GM23338 (cell line): Measurements from ENCODE around the gene PLEKHN1. TPM values are rescaled to one million over a fixed set of nuclear protein-coding genes. Genes with fewer than 3 reads are reported as not detected.

Experiments
- ATAC-seq: fragments of 200-7000 bp; cut with Tn5 transposase; 3 replicates; pipeline ENCODE4 v1.9.1; 2020
- DNase-seq: peaks from one replicate; pipeline ENCODE4 v3.0.0-alpha.2; 2015; ENCODE audit warnings: low spot score
- H2AFZ ChIP-seq: fragments of 200-600 bp; sonication (generic); 2 replicates; pipeline ENCODE4 v1.8.0; 2016; ENCODE audit warnings: antibody characterized with exemption, mild to moderate bottlenecking, moderate library complexity
- H3F3A ChIP-seq: fragments of 200-600 bp; sonication (generic); replicated peaks from 2 replicates; pipeline ENCODE4 v1.8.0; 2017; ENCODE audit warnings: antibody characterized with exemption, mixed run types, low read depth
- H3K27ac ChIP-seq: fragments of 200-600 bp; sonication (generic); 2 replicates; pipeline ENCODE4 v1.6.1; 2016; ENCODE audit warnings: low read depth
- H3K27me3 ChIP-seq: fragments of 200-600 bp; sonication (generic); 2 replicates; pipeline ENCODE4 v1.8.0; 2016; ENCODE audit warnings: mild to moderate bottlenecking, mixed run types, moderate library complexity; ENCODE audit not compliant: insufficient read depth
- H3K36me3 ChIP-seq: fragments of 200-600 bp; sonication (generic); 2 replicates; pipeline ENCODE4 v1.8.0; 2016; ENCODE audit warnings: mild to moderate bottlenecking; ENCODE audit not compliant: insufficient read depth
- H3K4me1 ChIP-seq: fragments of 200-600 bp; sonication (generic); 2 replicates; pipeline ENCODE4 v1.8.0; 2016; ENCODE audit warnings: mild to moderate bottlenecking, moderate library complexity; ENCODE audit not compliant: insufficient read depth
- H3K4me2 ChIP-seq: fragments of 200-600 bp; sonication (generic); 2 replicates; pipeline ENCODE4 v1.7.1; 2017; ENCODE audit warnings: mixed run types
- H3K4me3 ChIP-seq: fragments of 200-600 bp; sonication (generic); 2 replicates; pipeline ENCODE4 v1.6.1; 2016; ENCODE audit warnings: mixed run types
- H3K79me2 ChIP-seq: fragments of 200-600 bp; sonication (generic); replicated peaks from 2 replicates; pipeline ENCODE4 v1.8.0; 2017; ENCODE audit warnings: mild to moderate bottlenecking; ENCODE audit not compliant: insufficient read depth
- H3K9me2 ChIP-seq: fragments of 200-600 bp; sonication (generic); 2 replicates; pipeline ENCODE4 v1.8.0; 2017; ENCODE audit not compliant: insufficient read depth
- H4K20me1 ChIP-seq: fragments of 200-600 bp; sonication (generic); replicated peaks from 2 replicates; pipeline ENCODE4 v1.8.0; 2017; ENCODE audit warnings: mild to moderate bottlenecking; ENCODE audit not compliant: insufficient read depth
- H3K27ac Mint-ChIP-seq: 2 replicates; pipeline ENCODE4 v1.8.0; 2020; ENCODE audit warnings: inconsistent platforms, mild to moderate bottlenecking, moderate library complexity, mixed read lengths
- H3K27me3 Mint-ChIP-seq: 3 replicates; pipeline ENCODE4 v1.8.0; 2022; ENCODE audit warnings: low read depth, mild to moderate bottlenecking, moderate library complexity, mixed read lengths, inconsistent platforms; ENCODE audit not compliant: insufficient read depth, poor library complexity
- H3K36me3 Mint-ChIP-seq: 3 replicates; pipeline ENCODE4 v1.8.0; 2021; ENCODE audit warnings: low read depth, mild to moderate bottlenecking, inconsistent platforms, moderate library complexity, mixed read lengths
- H3K4me1 Mint-ChIP-seq: 3 replicates; pipeline ENCODE4 v1.8.0; 2020; ENCODE audit warnings: mild to moderate bottlenecking, inconsistent platforms, mixed read lengths
- H3K4me3 Mint-ChIP-seq: 3 replicates; pipeline ENCODE4 v1.8.0; 2021; ENCODE audit warnings: moderate library complexity, mild to moderate bottlenecking, inconsistent platforms, mixed read lengths
- H3K9me3 Mint-ChIP-seq: 3 replicates; pipeline ENCODE4 v1.8.0; 2020; ENCODE audit warnings: moderate library complexity, mild to moderate bottlenecking, inconsistent platforms, mixed read lengths
- CREB1 ChIP-seq: fragments of 250-450 bp; sonication (Bioruptor Pico); IDR thresholded peaks from 2 replicates; pipeline ENCODE4 v1.5.0; 2020; ENCODE audit warnings: low read depth, mild to moderate bottlenecking, moderate library complexity
- CTCF ChIP-seq, 2 experiments: fragments of 200-600 bp in 1 of 2; sonication (generic) in 1 of 2; conservative IDR thresholded peaks; 2 replicates each; pipeline versions ENCODE4 v1.5.1 to v1.6.1; 2016 to 2017; ENCODE audit warnings: antibody characterized with exemption in 2 of 2, low read depth in 2 of 2, mild to moderate bottlenecking in 2 of 2, moderate library complexity in 1 of 2
- ETS1 ChIP-seq: IDR thresholded peaks from 2 replicates; pipeline ENCODE4 v1.6.1; 2016; ENCODE audit warnings: antibody characterized with exemption
- EZH2 ChIP-seq: fragments of 200-600 bp; sonication (generic); IDR thresholded peaks from one replicate; pipeline ENCODE4 v1.8.0; 2017; ENCODE audit warnings: antibody characterized with exemption, mild to moderate bottlenecking, low read depth; ENCODE audit not compliant: unreplicated experiment
- EZH2phosphoT487 ChIP-seq: fragments of 200-600 bp; sonication (generic); IDR thresholded peaks from one replicate; pipeline ENCODE4 v1.8.1; 2018; ENCODE audit warnings: antibody characterized with exemption; ENCODE audit not compliant: unreplicated experiment
- JUNB ChIP-seq: IDR thresholded peaks from one replicate; pipeline ENCODE4 v1.6.1; 2016; ENCODE audit warnings: antibody characterized with exemption; ENCODE audit not compliant: unreplicated experiment
- NANOG ChIP-seq: IDR thresholded peaks from 2 replicates; pipeline ENCODE4 v1.6.1; 2016; ENCODE audit warnings: antibody characterized with exemption, borderline replicate concordance
- POLR2AphosphoS5 ChIP-seq: IDR thresholded peaks from 2 replicates; pipeline ENCODE4 v1.6.1; 2016; ENCODE audit warnings: antibody characterized with exemption, low read depth
- STAT1 ChIP-seq: IDR thresholded peaks from one replicate; pipeline ENCODE4 v1.6.1; 2016; ENCODE audit warnings: antibody characterized with exemption; ENCODE audit not compliant: unreplicated experiment
- ZNF114 ChIP-seq: fragments of 250-450 bp; sonication (Bioruptor Pico); IDR thresholded peaks from 2 replicates; pipeline ENCODE4 v1.5.0; 2020; ENCODE audit warnings: mild to moderate bottlenecking, moderate library complexity
- ZNF331 ChIP-seq: fragments of 250-450 bp; sonication (Bioruptor Pico); IDR thresholded peaks from 2 replicates; pipeline ENCODE4 v1.5.0; 2020; ENCODE audit warnings: low read depth, mild to moderate bottlenecking, moderate library complexity
- ZNF462 ChIP-seq: fragments of 250-450 bp; sonication (Bioruptor Pico); IDR thresholded peaks from 2 replicates; pipeline ENCODE4 v1.5.0; 2020; ENCODE audit warnings: mild to moderate bottlenecking, moderate library complexity
- polyA plus RNA-seq: library from polyadenylated mRNA; unstranded; fragments of >200 nt; fragmentation: Nextera tagmentation; extraction: Ambion mirVana; gene quantifications from 2 replicates; pipeline ENCODE4 v1.2.1, GENCODE V29; 2016
- total RNA-seq: library from RNA; depleted of rRNA; stranded (reverse); fragments of >200 nt; shearing (Covaris generic); gene quantifications from 2 replicates; pipeline ENCODE4 v1.2.3, GENCODE V29; 2014

PLEKHN1 gene
- total and polyA plus RNA-seq, 2 experiments from 2014 or later = 1.4 to 3.3 TPM

GRCh38 chr1:956636-957035 lies 9.6 kb upstream of the PLEKHN1 start:
- no peak overlapping the region for H3K27ac ChIP-seq
- no peak for TF ChIP-seq ZNF462 (CRISPR knock-in tag)
- no peak for TF ChIP-seq EZH2
- no peak for TF ChIP-seq EZH2phosphoT487
- TF ChIP-seq CTCF (conservative IDR thresholded peaks at IDR 0.05; ENCODE audit: low read depth in 2 of 2) = no peak
- no peak for TF ChIP-seq ETS1
- TF ChIP-seq ZNF331 (CRISPR knock-in tag) = no peak
- no peak for TF ChIP-seq POLR2AphosphoS5
- no peak for TF ChIP-seq NANOG
- TF ChIP-seq STAT1 = no peak
- TF ChIP-seq ZNF114 (CRISPR knock-in tag) = no peak
- TF ChIP-seq CREB1 (CRISPR knock-in tag) = no peak
- TF ChIP-seq JUNB = no peak
- Mint-ChIP-seq H3K36me3 (peaks cover 45% of the 10 kb centered on the region), H3K27me3 (peaks cover 25% of the 10 kb centered on the region), H3K27ac (no peak overlapping the region), H3K4me3 (no peak overlapping the region), H3K4me1 (peaks cover 8% of the 10 kb centered on the region), H3K9me3 (no peaks in the 10 kb centered on the region; the same call in 2 of the 3 replicates)
- ATAC-seq = no peak
- no peaks in the 10 kb centered on the region for H3F3A ChIP-seq
- H3K36me3 ChIP-seq = peaks cover 13% of the 10 kb centered on the region; the same call in 1 of the 2 replicates
- no peaks in the 10 kb centered on the region for H3K9me2 ChIP-seq
- H4K20me1 ChIP-seq = peaks cover 4% of the 10 kb centered on the region; the same call in 1 of the 2 replicates
- DNase-seq = no peak
- peaks cover 11% of the 10 kb centered on the region for H3K27me3 ChIP-seq
- H3K4me2 ChIP-seq = no peak overlapping the region
- no peaks in the 10 kb centered on the region; the same call in 1 of the 2 replicates for H3K4me1 ChIP-seq
- peaks cover 18% of the 10 kb centered on the region for H3K79me2 ChIP-seq
- no peak overlapping the region for H3K4me3 ChIP-seq
- no peak overlapping the region for H2AFZ ChIP-seq
